ENCODE results near the gene CTTNBP2.

CTTNBP2 gene

DNA sequence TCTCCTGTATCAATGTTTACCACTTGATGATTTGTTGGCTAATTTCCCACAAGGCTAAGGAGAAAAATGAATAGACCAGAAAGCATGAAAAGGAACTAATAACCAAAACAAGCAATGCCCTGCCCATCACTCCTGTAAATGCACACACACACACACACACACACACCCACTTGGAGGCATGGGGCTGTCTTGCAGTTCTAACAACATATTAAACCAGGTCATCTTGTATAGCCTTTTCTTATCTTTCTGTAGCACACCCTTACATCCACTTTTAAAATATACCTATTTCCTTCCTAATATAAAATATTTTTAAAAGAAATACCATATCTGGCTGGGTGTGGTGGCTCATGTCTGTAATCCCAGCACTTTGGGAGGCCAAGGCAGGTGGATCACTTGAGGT is 105.3 kb downstream of the CTTNBP2 start:
- H4K20me1 ChIP-seq (ENCODE audit: insufficient read depth, low read length): no peaks in the 10 kb centered on the region
- H3F3A ChIP-seq (ENCODE audit: insufficient read depth, low read length): peaks cover 10% of the 10 kb centered on the region
- H3K79me2 ChIP-seq (ENCODE audit: low read length): no peaks in the 10 kb centered on the region
- no peak overlapping the region for H3K4me3 ChIP-seq (ENCODE audit: low read length)
- TF ChIP-seq EZH2phosphoT487 (IDR thresholded peaks at IDR 0.05; ENCODE audit: low read length) (no peak), EZH2 (optimal IDR thresholded peaks at IDR 0.05; ENCODE audit: low read depth, low read length) (no peak)
- TF ChIP-seq, protein P1, sequence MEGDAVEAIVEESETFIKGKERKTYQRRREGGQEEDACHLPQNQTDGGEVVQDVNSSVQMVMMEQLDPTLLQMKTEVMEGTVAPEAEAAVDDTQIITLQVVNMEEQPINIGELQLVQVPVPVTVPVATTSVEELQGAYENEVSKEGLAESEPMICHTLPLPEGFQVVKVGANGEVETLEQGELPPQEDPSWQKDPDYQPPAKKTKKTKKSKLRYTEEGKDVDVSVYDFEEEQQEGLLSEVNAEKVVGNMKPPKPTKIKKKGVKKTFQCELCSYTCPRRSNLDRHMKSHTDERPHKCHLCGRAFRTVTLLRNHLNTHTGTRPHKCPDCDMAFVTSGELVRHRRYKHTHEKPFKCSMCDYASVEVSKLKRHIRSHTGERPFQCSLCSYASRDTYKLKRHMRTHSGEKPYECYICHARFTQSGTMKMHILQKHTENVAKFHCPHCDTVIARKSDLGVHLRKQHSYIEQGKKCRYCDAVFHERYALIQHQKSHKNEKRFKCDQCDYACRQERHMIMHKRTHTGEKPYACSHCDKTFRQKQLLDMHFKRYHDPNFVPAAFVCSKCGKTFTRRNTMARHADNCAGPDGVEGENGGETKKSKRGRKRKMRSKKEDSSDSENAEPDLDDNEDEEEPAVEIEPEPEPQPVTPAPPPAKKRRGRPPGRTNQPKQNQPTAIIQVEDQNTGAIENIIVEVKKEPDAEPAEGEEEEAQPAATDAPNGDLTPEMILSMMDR (IDR thresholded peaks at IDR 0.05; ENCODE audit: low read length): no peak
- no peak overlapping the region for H3K4me2 ChIP-seq (ENCODE audit: low read depth, low read length)
- H3K27ac ChIP-seq (ENCODE audit: low read length): no peak overlapping the region
- no peaks in the 10 kb centered on the region for H3K27me3 ChIP-seq (replicated peaks; ENCODE audit: insufficient read depth, low read length)
- no peak for DNase-seq
- H2AFZ ChIP-seq (ENCODE audit: low read length): no peak overlapping the region
- no peaks in the 10 kb centered on the region for H3K9me3 ChIP-seq (replicated peaks; ENCODE audit: insufficient read depth, low read length)
- no peaks in the 10 kb centered on the region for H3K9me2 ChIP-seq (replicated peaks; ENCODE audit: insufficient read depth, low read length)
- H3K36me3 ChIP-seq (replicated peaks; ENCODE audit: insufficient read depth, low read length): no peaks in the 10 kb centered on the region
- no peak overlapping the region for H3K9ac ChIP-seq (ENCODE audit: low read length)
- peaks cover 37% of the 10 kb centered on the region for H3K4me1 ChIP-seq (ENCODE audit: low read length)

DNA sequence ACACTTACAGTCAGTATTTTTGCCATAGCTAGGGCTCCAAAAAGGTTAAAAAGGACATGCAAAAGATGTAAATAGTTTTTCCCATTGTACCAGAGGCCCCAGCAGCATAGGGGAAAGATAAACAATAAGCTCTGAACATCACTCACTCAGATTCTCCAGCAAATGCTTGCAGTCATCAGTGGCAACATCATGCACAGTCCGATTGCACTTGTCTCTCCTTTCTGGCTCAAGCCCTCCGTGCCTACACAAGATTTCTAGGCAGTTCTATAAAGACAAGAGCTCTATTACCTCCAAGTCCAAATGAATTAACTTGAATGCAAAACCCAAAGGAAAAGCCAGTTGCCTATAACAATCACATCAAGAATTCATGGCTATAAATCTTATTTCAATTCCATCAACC is 106.3 kb downstream of the CTTNBP2 start:
- no peaks in the 10 kb centered on the region for H3K9me3 ChIP-seq (replicated peaks; ENCODE audit: insufficient read depth, low read length)
- H3K4me3 ChIP-seq (ENCODE audit: low read length): no peak overlapping the region
- no peaks in the 10 kb centered on the region for H4K20me1 ChIP-seq (ENCODE audit: insufficient read depth, low read length)
- no peaks in the 10 kb centered on the region for H3K36me3 ChIP-seq (replicated peaks; ENCODE audit: insufficient read depth, low read length)
- peaks cover 27% of the 10 kb centered on the region for H3K4me1 ChIP-seq (ENCODE audit: low read length)
- H3K4me2 ChIP-seq (ENCODE audit: low read depth, low read length): no peak overlapping the region
- TF ChIP-seq EZH2 (optimal IDR thresholded peaks at IDR 0.05; ENCODE audit: low read depth, low read length) (no peak), EZH2phosphoT487 (IDR thresholded peaks at IDR 0.05; ENCODE audit: low read length) (no peak)
- TF ChIP-seq, protein P1 (IDR thresholded peaks at IDR 0.05; ENCODE audit: low read length): no peak
- peaks cover 10% of the 10 kb centered on the region for H3F3A ChIP-seq (ENCODE audit: insufficient read depth, low read length)
- H3K9me2 ChIP-seq (replicated peaks; ENCODE audit: insufficient read depth, low read length): no peaks in the 10 kb centered on the region
- no peak overlapping the region for H3K9ac ChIP-seq (ENCODE audit: low read length)
- no peak for DNase-seq
- H3K27ac ChIP-seq (ENCODE audit: low read length): no peak overlapping the region
- H3K79me2 ChIP-seq (ENCODE audit: low read length): no peaks in the 10 kb centered on the region
- H2AFZ ChIP-seq (ENCODE audit: low read length): no peak overlapping the region
- H3K27me3 ChIP-seq (replicated peaks; ENCODE audit: insufficient read depth, low read length): no peaks in the 10 kb centered on the region

GRCh38 chr7:117764031-117764430 is 109.2 kb downstream of the CTTNBP2 start:
- H3F3A ChIP-seq (ENCODE audit: insufficient read depth, low read length): peaks cover 4% of the 10 kb centered on the region
- H3K9ac ChIP-seq (ENCODE audit: low read length): no peak overlapping the region
- H4K20me1 ChIP-seq (ENCODE audit: insufficient read depth, low read length): no peaks in the 10 kb centered on the region
- no peak for DNase-seq
- H3K27ac ChIP-seq (ENCODE audit: low read length): no peak overlapping the region
- no peaks in the 10 kb centered on the region for H3K36me3 ChIP-seq (replicated peaks; ENCODE audit: insufficient read depth, low read length)
- H3K4me3 ChIP-seq (ENCODE audit: low read length): no peak overlapping the region
- peaks cover 6% of the 10 kb centered on the region for H3K4me1 ChIP-seq (ENCODE audit: low read length)
- TF ChIP-seq EZH2phosphoT487 (IDR thresholded peaks at IDR 0.05; ENCODE audit: low read length) (no peak), EZH2 (optimal IDR thresholded peaks at IDR 0.05; ENCODE audit: low read depth, low read length) (no peak)
- TF ChIP-seq, protein P1 (IDR thresholded peaks at IDR 0.05; ENCODE audit: low read length): no peak
- H3K9me2 ChIP-seq (replicated peaks; ENCODE audit: insufficient read depth, low read length): no peaks in the 10 kb centered on the region
- H3K27me3 ChIP-seq (replicated peaks; ENCODE audit: insufficient read depth, low read length): no peaks in the 10 kb centered on the region
- H3K79me2 ChIP-seq (ENCODE audit: low read length): no peaks in the 10 kb centered on the region
- no peak overlapping the region for H2AFZ ChIP-seq (ENCODE audit: low read length)
- no peak overlapping the region for H3K4me2 ChIP-seq (ENCODE audit: low read depth, low read length)
- H3K9me3 ChIP-seq (replicated peaks; ENCODE audit: insufficient read depth, low read length): no peaks in the 10 kb centered on the region
